Mammary epithelial cell (primary cell): ENCODE results near the gene TNF.

Experiments
- CTCF ChIP-seq, 2 donors: IDR thresholded peaks in 1 of 2; conservative IDR thresholded peaks in 1 of 2; 2 replicates each; pipeline ENCODE4 v1.5.1; 2011 to 2012; ENCODE audit warnings: inconsistent platforms in 2 of 2, low read length in 2 of 2, mild to moderate bottlenecking in 2 of 2, control low read depth in 1 of 2, low read depth in 1 of 2; ENCODE audit not compliant: insufficient read depth in 1 of 2; ENCODE audit errors: extremely low read depth in 1 of 2
- EZH2 ChIP-seq: IDR thresholded peaks from 2 replicates; pipeline ENCODE4 v1.6.1; 2012; ENCODE audit warnings: low read length, inconsistent platforms, borderline replicate concordance

- no peak for TF ChIP-seq CTCF (conservative IDR thresholded peaks at IDR 0.05 in 1 of 2, IDR thresholded peaks at IDR 0.05 in 1 of 2; ENCODE audit: extremely low read depth in 1 of 2, insufficient read depth in 1 of 2, low read depth in 1 of 2, low read length in 2 of 2)
- TF ChIP-seq EZH2, result no peak
Observed at GRCh38 chr6:31580438-31580740, 5.0 kb downstream of the TNF start.
